K562 (cell line): ENCODE results near the gene AP3B2. TPM values are rescaled to one million over a fixed set of nuclear protein-coding genes. Genes with fewer than 3 reads are reported as not detected.

ENCODE experiments used
- ATAC-seq: fragments of 200-7000 bp; cut with Tn5 transposase; 3 replicates; pipeline ENCODE4 v1.9.1; 2020; ENCODE audit warnings: moderate library complexity
- BruUV-seq: library from RNA; stranded (reverse); fragments of 400-500 nt; replicated peaks from 2 replicates; lab custom pipeline; 2021; lab: Mats Ljungman, UMichigan
- CTCF ChIA-PET: fragments of 300-600 bp; formaldehyde crosslinking; extraction: SDS; loops from one replicate; lab custom pipeline; 2021; ENCODE audit warnings: low intra/inter-chr PET ratio; lab: Yijun Ruan, JAX
- POLR2A ChIA-PET: fragments of 300-600, 350-650 bp; sonication (Branson Sonifier 250); formaldehyde crosslinking; extraction: SDS; loops from one replicate; lab custom pipeline; 2021; ENCODE audit warnings: antibody characterized with exemption, inconsistent platforms; lab: Yijun Ruan, JAX
- DNase-seq, 4 experiments: peaks; one replicate each; pipeline versions ENCODE4 v3.0.0 to v3.0.0-alpha.2; 2011 to 2018; ENCODE audit warnings: low spot score in 3 of 4, mixed read lengths in 3 of 4; ENCODE audit errors: extremely low read depth in 1 of 4
- FAIRE-seq: peaks from 2 replicates; lab custom pipeline; 2011; peaks lifted over from hg19 to GRCh38; lab: Jason Lieb, UNC
- H2AFZ ChIP-seq: 2 replicates; pipeline ENCODE4 v1.6.0; 2011; ENCODE audit warnings: low read depth, low read length, control low read depth, inconsistent platforms
- H3K27ac ChIP-seq: fragments of 200-600 bp; 3 replicates; pipeline ENCODE4 v1.8.0; 2011; ENCODE audit warnings: low read depth, mild to moderate bottlenecking, control low read depth, inconsistent platforms, low read length, moderate library complexity, mixed read lengths; ENCODE audit errors: extremely low read depth
- H3K27me3 ChIP-seq, 2 experiments: fragments of 300-600 bp in 1 of 2; 2 replicates in 1 of 2; 3 replicates in 1 of 2; pipeline versions ENCODE4 v1.6.0 to v1.8.0; 2011; ENCODE audit warnings: inconsistent platforms in 2 of 2, low read length in 2 of 2, mild to moderate bottlenecking in 1 of 2, mixed read lengths in 1 of 2, moderate library complexity in 1 of 2; ENCODE audit not compliant: control insufficient read depth in 2 of 2, insufficient read depth in 2 of 2
- H3K36me3 ChIP-seq: fragments of 300-600 bp; 3 replicates; pipeline ENCODE4 v1.8.0; 2011; ENCODE audit warnings: mild to moderate bottlenecking, low read length, inconsistent platforms; ENCODE audit not compliant: control insufficient read depth, insufficient read depth
- H3K4me1 ChIP-seq, 2 experiments: fragments of 200-600 bp in 1 of 2; replicated peaks in 1 of 2; 2 replicates in 1 of 2; 3 replicates in 1 of 2; pipeline versions ENCODE4 v1.5.1 to v1.8.0; 2011; ENCODE audit warnings: inconsistent platforms in 2 of 2, low read length in 2 of 2, mild to moderate bottlenecking in 1 of 2, mixed read lengths in 1 of 2, moderate library complexity in 1 of 2; ENCODE audit not compliant: control insufficient read depth in 2 of 2, insufficient read depth in 2 of 2
- H3K4me2 ChIP-seq: 2 replicates; pipeline ENCODE4 v1.6.1; 2011; ENCODE audit warnings: low read length, control low read depth, inconsistent platforms, mixed read lengths; ENCODE audit not compliant: insufficient read depth
- H3K4me3 ChIP-seq: fragments of 200-600 bp; sonication (generic), shearing (Covaris generic); 2 replicates; pipeline ENCODE4 v1.5.1; 2016; ENCODE audit warnings: control low read depth, inconsistent platforms
- H3K79me2 ChIP-seq: fragments of 200-600 bp; 3 replicates; pipeline ENCODE4 v1.8.0; 2011; ENCODE audit warnings: low read length, inconsistent platforms; ENCODE audit not compliant: control insufficient read depth, insufficient read depth
- H3K9ac ChIP-seq, 2 experiments: 2 replicates each; pipeline versions ENCODE4 v1.6.0 to v1.6.1; 2011; ENCODE audit warnings: low read depth in 2 of 2, low read length in 2 of 2, control low read depth in 1 of 2, inconsistent platforms in 1 of 2, mild to moderate bottlenecking in 1 of 2, mixed read lengths in 1 of 2; ENCODE audit not compliant: insufficient read depth in 1 of 2
- H3K9me1 ChIP-seq: one replicate; pipeline ENCODE4 v1.6.0; 2011; ENCODE audit warnings: inconsistent platforms, mild to moderate bottlenecking, low read length, moderate library complexity; ENCODE audit not compliant: control insufficient read depth, insufficient read depth
- H3K9me3 ChIP-seq: replicated peaks from 2 replicates; pipeline ENCODE4 v1.5.1; 2011; ENCODE audit warnings: low read depth, low read length, inconsistent platforms; ENCODE audit not compliant: control insufficient read depth, insufficient read depth
- H4K20me1 ChIP-seq: replicated peaks from 2 replicates; pipeline ENCODE4 v1.6.1; 2011; ENCODE audit warnings: low read length, inconsistent platforms, mixed read lengths; ENCODE audit not compliant: control insufficient read depth, insufficient read depth
- CREM ChIP-seq: IDR thresholded peaks from 2 replicates; pipeline ENCODE4 v1.6.1; 2014; ENCODE audit warnings: antibody characterized with exemption, low read depth
- E2F4 ChIP-seq: sonication (generic); formaldehyde crosslinking; IDR thresholded peaks from 2 replicates; pipeline ENCODE4 v1.8.0; 2022; ENCODE audit warnings: mild to moderate bottlenecking, low read depth, missing genetic modification reagents
- GABPB1 ChIP-seq: sonication (generic); formaldehyde crosslinking; IDR thresholded peaks from 2 replicates; pipeline ENCODE4 v1.8.0; 2022; ENCODE audit warnings: mild to moderate bottlenecking, missing genetic modification reagents
- HDAC2 ChIP-seq: fragments of 450-650 bp; IDR thresholded peaks from 2 replicates; pipeline ENCODE4 v1.6.1; 2016; ENCODE audit warnings: mild to moderate bottlenecking
- HNRNPK ChIP-seq: fragments of 200-400 bp; formaldehyde crosslinking; IDR thresholded peaks from one replicate; pipeline ENCODE4 v1.6.1; 2018; ENCODE audit warnings: mild to moderate bottlenecking, low read depth, low read length; ENCODE audit not compliant: poor library complexity, severe bottlenecking
- LCOR ChIP-seq: sonication (generic); formaldehyde crosslinking; IDR thresholded peaks from 2 replicates; pipeline ENCODE4 v1.8.0; 2022; ENCODE audit warnings: mild to moderate bottlenecking, missing genetic modification reagents
- ZNF146 ChIP-seq: IDR thresholded peaks from one replicate; pipeline ENCODE4 v1.6.1; 2018; ENCODE audit warnings: missing compliant biosample characterization; ENCODE audit not compliant: unreplicated experiment
- ZNF511 ChIP-seq: sonication (generic); formaldehyde crosslinking; IDR thresholded peaks from 2 replicates; pipeline ENCODE4 v1.8.0; 2022; ENCODE audit warnings: mild to moderate bottlenecking, missing genetic modification reagents
- ZSCAN29 ChIP-seq: fragments of 450-650 bp; IDR thresholded peaks from 2 replicates; pipeline ENCODE4 v1.6.1; 2017
- WGBS: fragments of 100-300 bp; shearing (Covaris generic); methylation state at CpG from one replicate; pipeline ENCODE4 v1.1.6; 2016; ENCODE audit warnings: low coverage, mixed read lengths; ENCODE audit not compliant: insufficient coverage; ENCODE audit errors: missing lambda C conversion rate; 5-methylcytosine and 5-hydroxymethylcytosine counted together
- in situ Hi-C: fragments of 300-500 bp; cut with MboI; formaldehyde crosslinking; loops from 4 replicates; pipeline ENCODE4 v1.15.0; 2018; ENCODE audit warnings: inconsistent platforms, mixed read lengths
- intact Hi-C: fragments of 100-400 bp; cut with micrococcal nuclease; formaldehyde crosslinking; loops from 2 replicates; pipeline ENCODE4 v1.14.2; 2022
- polyA plus RNA-seq, 8 experiments: library from polyadenylated mRNA; depleted of rRNA in 4 of 8; stranded (reverse) in 5 of 8; unstranded in 3 of 8; fragments of >200 nt; fragmentation: Nextera tagmentation in 2 of 8; fragmentation: Illumina TruSeq in 1 of 8; extraction: Ambion mirVana in 2 of 8; extraction: Trizol in 1 of 8; gene quantifications; 2 replicates each; pipeline versions ENCODE4 v1.2.1 to v1.2.3, GENCODE V29; 2011 to 2014; ENCODE audit warnings: inconsistent platforms in 1 of 8, missing spikeins in 1 of 8
- total RNA-seq, 7 experiments: library from RNA; depleted of rRNA in 6 of 7; stranded (reverse); fragments of >200 nt in 6 of 7; fragmentation: Illumina TruSeq in 2 of 7; extraction: Trizol in 2 of 7; gene quantifications; 2 replicates each; pipeline versions ENCODE4 v1.2.1 to v1.2.3, GENCODE V29; 2011 to 2021; ENCODE audit warnings: low replicate concordance in 1 of 7
- TF ChIP-seq, protein P1 (sequence below): fragments of 250-450 bp; sonication (Bioruptor Pico); IDR thresholded peaks from 2 replicates; pipeline ENCODE4 v1.4.0; 2020; ENCODE audit warnings: mild to moderate bottlenecking, moderate library complexity, borderline replicate concordance
- TF ChIP-seq, protein P2 (sequence below): sonication (generic); formaldehyde crosslinking; IDR thresholded peaks from 2 replicates; pipeline ENCODE4 v1.8.0; 2022; ENCODE audit warnings: missing genetic modification reagents, mild to moderate bottlenecking, borderline replicate concordance

AP3B2 gene
- total and polyA plus RNA-seq, 9 of the 15 experiments (the other 6 are each of a cell fraction or from before 2014, with no cell fraction given): 0.03 to 0.15 (median 0.10) TPM; not detected in 2

- Histone ChIP-seq H3K27me3 (peaks cover 14 to 20% of the 10 kb centered on the region in 2 experiments; a peak in 4 of 5 replicates), H4K20me1 (no peaks in the 10 kb centered on the region), H3K4me1 (peaks cover 5% of the 10 kb centered on the region in 2 experiments; a peak in 3 of 5 replicates), H3K27ac (no peak overlapping the region), H3K4me2 (no peak overlapping the region), H3K4me3 (no peak overlapping the region), H3K9ac (peak overlapping the region in 1 of 2 experiments; percentile 45; a peak in 2 of 4 replicates), H3K36me3 (no peaks in the 10 kb centered on the region), H3K79me2 (no peaks in the 10 kb centered on the region)
- DNase-seq (peak in 1 of 4 experiments; percentile 20), ATAC-seq (peak; percentile 56; the same call in 2 of the 3 replicates)
- ChIA-PET CTCF (no interaction called here), POLR2A (interaction anchor here (0.7 kb wide), 1 partner anchor 45 kb away, joined by 4 read pairs; no protein-coding TSS in a partner anchor)
- in situ Hi-C loops (no loop called here), intact Hi-C loops (no loop called here)
- WGBS: 23% methylated on average over 8 of the region's 8 CpGs
- no TSS peak for BruUV-seq
- TF ChIP-seq GABPB1 (CRISPR knock-in tag): no peak
- no peak for TF ChIP-seq HDAC2
- TF ChIP-seq CREM: no peak
- TF ChIP-seq HNRNPK: no peak
- TF ChIP-seq ZSCAN29: no peak
- TF ChIP-seq, protein P1, sequence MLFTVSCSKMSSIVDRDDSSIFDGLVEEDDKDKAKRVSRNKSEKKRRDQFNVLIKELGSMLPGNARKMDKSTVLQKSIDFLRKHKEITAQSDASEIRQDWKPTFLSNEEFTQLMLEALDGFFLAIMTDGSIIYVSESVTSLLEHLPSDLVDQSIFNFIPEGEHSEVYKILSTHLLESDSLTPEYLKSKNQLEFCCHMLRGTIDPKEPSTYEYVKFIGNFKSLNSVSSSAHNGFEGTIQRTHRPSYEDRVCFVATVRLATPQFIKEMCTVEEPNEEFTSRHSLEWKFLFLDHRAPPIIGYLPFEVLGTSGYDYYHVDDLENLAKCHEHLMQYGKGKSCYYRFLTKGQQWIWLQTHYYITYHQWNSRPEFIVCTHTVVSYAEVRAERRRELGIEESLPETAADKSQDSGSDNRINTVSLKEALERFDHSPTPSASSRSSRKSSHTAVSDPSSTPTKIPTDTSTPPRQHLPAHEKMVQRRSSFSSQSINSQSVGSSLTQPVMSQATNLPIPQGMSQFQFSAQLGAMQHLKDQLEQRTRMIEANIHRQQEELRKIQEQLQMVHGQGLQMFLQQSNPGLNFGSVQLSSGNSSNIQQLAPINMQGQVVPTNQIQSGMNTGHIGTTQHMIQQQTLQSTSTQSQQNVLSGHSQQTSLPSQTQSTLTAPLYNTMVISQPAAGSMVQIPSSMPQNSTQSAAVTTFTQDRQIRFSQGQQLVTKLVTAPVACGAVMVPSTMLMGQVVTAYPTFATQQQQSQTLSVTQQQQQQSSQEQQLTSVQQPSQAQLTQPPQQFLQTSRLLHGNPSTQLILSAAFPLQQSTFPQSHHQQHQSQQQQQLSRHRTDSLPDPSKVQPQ (CRISPR knock-in tag): no peak
- no peak for TF ChIP-seq LCOR (CRISPR knock-in tag)
- TF ChIP-seq E2F4 (CRISPR knock-in tag): no peak
- TF ChIP-seq ZNF511: no peak
- no peak for TF ChIP-seq ZNF146 (CRISPR knock-in tag)
- TF ChIP-seq, protein P2, sequence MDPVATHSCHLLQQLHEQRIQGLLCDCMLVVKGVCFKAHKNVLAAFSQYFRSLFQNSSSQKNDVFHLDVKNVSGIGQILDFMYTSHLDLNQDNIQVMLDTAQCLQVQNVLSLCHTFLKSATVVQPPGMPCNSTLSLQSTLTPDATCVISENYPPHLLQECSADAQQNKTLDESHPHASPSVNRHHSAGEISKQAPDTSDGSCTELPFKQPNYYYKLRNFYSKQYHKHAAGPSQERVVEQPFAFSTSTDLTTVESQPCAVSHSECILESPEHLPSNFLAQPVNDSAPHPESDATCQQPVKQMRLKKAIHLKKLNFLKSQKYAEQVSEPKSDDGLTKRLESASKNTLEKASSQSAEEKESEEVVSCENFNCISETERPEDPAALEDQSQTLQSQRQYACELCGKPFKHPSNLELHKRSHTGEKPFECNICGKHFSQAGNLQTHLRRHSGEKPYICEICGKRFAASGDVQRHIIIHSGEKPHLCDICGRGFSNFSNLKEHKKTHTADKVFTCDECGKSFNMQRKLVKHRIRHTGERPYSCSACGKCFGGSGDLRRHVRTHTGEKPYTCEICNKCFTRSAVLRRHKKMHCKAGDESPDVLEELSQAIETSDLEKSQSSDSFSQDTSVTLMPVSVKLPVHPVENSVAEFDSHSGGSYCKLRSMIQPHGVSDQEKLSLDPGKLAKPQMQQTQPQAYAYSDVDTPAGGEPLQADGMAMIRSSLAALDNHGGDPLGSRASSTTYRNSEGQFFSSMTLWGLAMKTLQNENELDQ (CRISPR knock-in tag): no peak
- TF ChIP-seq, all 486 proteins: peak for 0
- no peaks in the 10 kb centered on the region for H3K9me3 ChIP-seq
- H2AFZ ChIP-seq: no peak overlapping the region
- H3K9me1 ChIP-seq: no peaks in the 10 kb centered on the region
- no peak for FAIRE-seq
Measured at GRCh38 chr15:82698711-82699345, 10.8 kb downstream of the AP3B2 start.
